GM03348 (cell line): ENCODE measurements around the gene PRAMEF1.
"Not testable (repeated sequence)": the region's sequence is repeated elsewhere in the genome, so short reads cannot be mapped to it uniquely, and the experiment has no call there.

ENCODE experiments used
- DNase-seq: peaks from one replicate; pipeline ENCODE4 v3.0.0; 2012; ENCODE audit warnings: low spot score

Gene PRAMEF1

GRCh38 chr1:12791097-12791496 lies at the start of gene PRAMEF1:
PRAMEF1 (plus strand) TSS chr1:12791397; CDS start chr1:12793228, 1,831 bp downstream.
- DNase-seq: not testable (repeated sequence)

GRCh38 chr1:12741946-12742345 lies 49.3 kb upstream of the PRAMEF1 start:
- no peak for DNase-seq

GRCh38 chr1:12745126-12745991 lies 45.8 kb upstream of the PRAMEF1 start:
- DNase-seq: no peak

- no peak for DNase-seq
These were observed 45.2 kb upstream of the PRAMEF1 start, which contains the start of gene CFAP107 for GRCh38 chr1:12745992-12746323. CFAP107 (plus strand) TSS chr1:12746200; CDS start chr1:12746431, 231 bp downstream.

- no peak for DNase-seq
These were observed 42.3 kb upstream of the PRAMEF1 start for GRCh38 chr1:12748778-12749355.

GRCh38 chr1:12754738-12755137 lies 36.5 kb upstream of the PRAMEF1 start:
- DNase-seq: no peak

- DNase-seq: no peak
These were observed 34.9 kb upstream of the PRAMEF1 start for GRCh38 chr1:12756273-12756672.

GRCh38 chr1:12756768-12757413 lies 34.3 kb upstream of the PRAMEF1 start:
- DNase-seq: no peak

GRCh38 chr1:12757836-12758235 lies 33.4 kb upstream of the PRAMEF1 start:
- DNase-seq: no peak

- no peak for DNase-seq
These were observed 30.9 kb upstream of the PRAMEF1 start for GRCh38 chr1:12760256-12760795.

- DNase-seq: no peak
These were observed 29.4 kb upstream of the PRAMEF1 start for GRCh38 chr1:12761781-12762180.

- DNase-seq: no peak
These were observed 28.4 kb upstream of the PRAMEF1 start for GRCh38 chr1:12762766-12763165.

- DNase-seq: no peak
These were observed 27.7 kb upstream of the PRAMEF1 start for GRCh38 chr1:12763479-12763878.

GRCh38 chr1:12764016-12764415 lies 27.2 kb upstream of the PRAMEF1 start:
- DNase-seq: no peak

- peak; percentile 2 for DNase-seq
These were observed 22.2 kb upstream of the PRAMEF1 start for GRCh38 chr1:12769031-12769430.

- DNase-seq: peak; percentile 1
These were observed 21.2 kb upstream of the PRAMEF1 start for GRCh38 chr1:12769976-12770505.

- no peak for DNase-seq
These were observed 20.6 kb upstream of the PRAMEF1 start for GRCh38 chr1:12770620-12771019.

GRCh38 chr1:12771186-12771585 lies 20.0 kb upstream of the PRAMEF1 start:
- DNase-seq: no peak

- DNase-seq: peak; percentile 1
These were observed 18.7 kb upstream of the PRAMEF1 start for GRCh38 chr1:12772520-12772919.

GRCh38 chr1:12773438-12773837 lies 17.8 kb upstream of the PRAMEF1 start, which contains the start of gene PRAMEF12:
PRAMEF12 (plus strand) TSS chr1:12773738; CDS start chr1:12774868, 1,130 bp downstream.
- no peak for DNase-seq

- DNase-seq: peak; percentile 1
These were observed 16.3 kb upstream of the PRAMEF1 start for GRCh38 chr1:12774801-12775345.

- DNase-seq: no peak
These were observed 15.8 kb upstream of the PRAMEF1 start for GRCh38 chr1:12775443-12775842.
